NCI-H2196 (cell line): Measurements from ENCODE around the gene IRAK4.

ENCODE experiments used
- DNase-seq: peaks from one replicate; lab custom pipeline; 2025; ENCODE audit not compliant: unreplicated experiment; lab: John Stamatoyannopoulos, UW

The IRAK4 gene

GRCh38 chr12:43764528-43764927, 5.8 kb downstream of the IRAK4 start:
- DNase-seq, result no peak

DNA sequence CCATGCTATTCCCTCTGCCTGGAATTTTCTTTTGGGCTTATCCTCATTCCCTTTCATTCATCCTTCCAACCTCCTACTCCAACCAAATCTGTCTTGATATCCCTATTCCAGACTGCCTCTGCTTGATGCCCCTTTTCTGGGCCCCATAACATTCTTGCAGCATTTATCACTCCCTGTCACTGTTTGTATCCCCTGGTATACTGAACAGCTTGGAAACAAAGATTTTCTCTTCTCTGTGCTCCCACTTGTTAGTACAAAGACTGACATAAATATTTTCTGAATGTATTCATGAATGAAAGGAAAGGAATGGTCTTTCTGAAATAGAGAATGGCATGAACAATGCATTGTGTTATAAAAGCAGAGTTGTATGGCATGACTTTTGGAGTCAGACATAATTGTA, 7.5 kb downstream of the IRAK4 start:
- no peak for DNase-seq

GRCh38 chr12:43776498-43776897, 17.7 kb downstream of the IRAK4 start:
- peak; percentile 10 for DNase-seq

DNA sequence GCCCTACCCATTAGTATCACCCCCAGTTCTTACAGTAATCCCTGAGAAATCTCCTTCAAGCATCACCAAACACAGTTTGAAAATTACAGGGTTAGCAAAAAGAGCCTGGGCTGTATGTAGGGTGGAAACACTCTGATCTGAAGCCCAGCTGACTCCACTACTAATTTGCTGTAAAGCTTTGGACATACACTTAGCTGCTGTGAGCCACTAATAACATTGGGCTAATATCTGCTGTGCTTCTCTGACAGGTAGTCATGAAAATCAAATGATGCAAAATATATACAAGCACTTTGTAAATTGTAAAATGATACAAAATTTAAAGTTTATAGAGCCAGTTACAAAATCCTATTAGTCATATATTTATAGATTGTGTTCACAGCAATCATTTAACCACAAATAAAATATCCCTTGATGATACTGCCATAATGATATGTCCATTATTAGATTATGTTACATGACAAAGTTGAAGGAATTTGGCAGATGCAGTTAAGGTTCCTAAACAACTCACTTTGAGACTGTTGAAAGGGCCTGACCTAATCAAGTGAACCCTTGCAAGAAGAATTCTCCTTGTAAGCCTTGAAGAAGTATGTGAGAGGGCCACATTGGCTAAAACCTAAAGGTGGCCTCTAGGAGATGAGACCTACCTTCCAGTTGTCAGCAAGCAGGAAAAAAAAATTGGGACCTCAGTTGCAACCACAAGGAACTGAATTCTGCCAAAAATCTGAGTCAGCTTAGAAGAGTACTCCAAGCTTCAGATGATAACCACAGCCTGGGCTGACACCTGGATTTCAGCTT, 28.3 kb downstream of the IRAK4 start:
- DNase-seq, result peak; percentile 12

DNA sequence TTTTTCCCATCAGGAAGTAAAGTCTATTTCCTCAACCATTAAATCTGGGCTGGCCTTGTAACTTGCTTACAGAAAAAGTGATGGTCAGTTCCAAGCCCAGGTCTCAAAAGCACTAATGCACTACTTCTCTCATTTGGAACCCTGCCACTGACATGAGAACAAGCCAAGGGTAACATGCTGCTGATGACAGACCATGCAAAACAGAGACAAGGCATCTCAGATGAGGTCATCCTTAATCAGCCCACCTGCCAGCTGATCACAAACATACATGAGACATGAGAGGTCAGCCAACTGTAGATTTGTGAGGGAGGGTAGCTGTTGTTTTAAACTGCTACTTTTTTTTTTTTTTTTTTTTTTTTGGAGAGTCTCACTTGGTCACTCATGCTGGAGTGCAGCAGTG, 31.2 kb downstream of the IRAK4 start:
- DNase-seq, result peak; percentile 33

DNA sequence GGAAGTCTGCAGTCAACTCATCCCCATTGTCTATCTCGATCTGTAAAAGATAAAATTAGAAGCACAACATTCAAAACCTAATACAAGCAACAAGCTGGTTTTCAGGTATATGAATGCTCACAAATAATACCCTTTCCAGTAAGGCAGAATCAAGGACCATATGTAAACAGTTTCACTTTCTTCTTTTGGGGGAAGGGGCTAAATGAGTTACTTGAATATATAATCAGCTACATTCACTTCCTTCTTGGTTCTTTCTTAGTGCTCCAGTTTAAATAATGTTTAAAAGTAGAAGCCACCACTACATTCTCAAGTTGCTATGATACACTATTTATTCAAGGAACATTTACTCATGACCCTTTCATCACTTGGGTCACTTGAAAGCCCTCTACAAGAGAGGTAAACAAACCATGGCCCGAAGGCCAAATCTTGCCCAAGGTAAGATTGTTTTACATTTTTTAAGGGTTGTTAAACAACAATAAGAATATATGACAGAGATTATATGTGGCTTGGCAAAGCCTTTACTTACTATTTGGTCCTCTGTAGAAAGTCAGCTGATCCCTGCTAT, 37.0 kb downstream of the IRAK4 start:
- peak; percentile 59 for DNase-seq

GRCh38 chr12:43797561-43798217, 38.9 kb downstream of the IRAK4 start:
- DNase-seq, result no peak

- DNase-seq, result no peak
These were observed 46.6 kb downstream of the IRAK4 start for GRCh38 chr12:43805149-43805859.

GRCh38 chr12:43805860-43806736, 47.3 kb downstream of the IRAK4 start, which contains the start of gene TWF1:
TSS of gene TWF1 (minus strand) at chr12:43806317. CDS start at chr12:43806245, 72 bp downstream.
- peak; percentile 81 for DNase-seq

- no peak for DNase-seq
These were observed 48.0 kb downstream of the IRAK4 start for GRCh38 chr12:43806737-43807072.

DNA sequence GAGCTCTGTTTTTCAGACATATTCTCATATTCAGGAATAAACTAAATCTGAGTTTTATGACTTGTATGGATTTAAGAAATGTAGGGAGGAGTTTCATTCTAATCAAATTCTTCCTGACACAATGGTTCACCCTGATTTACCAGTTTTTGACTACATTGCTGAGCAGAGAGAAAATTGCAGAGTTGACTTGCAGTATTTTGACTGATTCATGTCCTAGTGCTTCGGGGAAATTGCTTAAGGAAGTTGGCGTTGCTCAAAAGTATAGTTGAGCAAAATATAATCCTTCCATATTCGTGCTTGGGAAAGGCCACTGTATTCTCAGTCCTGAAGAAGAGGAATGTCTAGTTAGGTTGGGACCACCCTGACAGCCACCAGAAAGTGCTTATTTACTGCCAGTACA, 48.6 kb downstream of the IRAK4 start:
- no peak for DNase-seq

GRCh38 chr12:43812057-43812456, 53.3 kb downstream of the IRAK4 start:
- no peak for DNase-seq

DNA sequence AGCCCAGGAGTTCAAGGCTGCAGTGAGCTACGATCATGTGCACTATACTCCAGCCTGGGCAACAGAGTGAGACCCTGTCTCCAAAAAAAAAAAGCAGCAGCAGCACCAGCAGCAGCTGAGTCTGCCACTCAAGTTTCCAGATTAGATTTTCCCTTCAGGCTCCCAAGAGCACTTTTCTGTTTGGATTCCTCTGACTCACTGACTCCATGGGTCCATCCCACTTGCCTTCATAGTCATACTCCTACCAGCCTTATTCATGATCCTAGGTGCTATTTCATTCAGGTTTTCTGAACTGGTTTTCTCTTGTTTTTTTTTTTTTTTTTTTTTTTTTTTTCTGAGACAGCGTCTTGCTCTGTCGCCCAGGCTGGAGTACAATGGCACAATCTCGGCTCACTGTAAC, 54.2 kb downstream of the IRAK4 start:
- no peak for DNase-seq

- no peak for DNase-seq
These were observed 56.7 kb downstream of the IRAK4 start for GRCh38 chr12:43815416-43815815.

DNA sequence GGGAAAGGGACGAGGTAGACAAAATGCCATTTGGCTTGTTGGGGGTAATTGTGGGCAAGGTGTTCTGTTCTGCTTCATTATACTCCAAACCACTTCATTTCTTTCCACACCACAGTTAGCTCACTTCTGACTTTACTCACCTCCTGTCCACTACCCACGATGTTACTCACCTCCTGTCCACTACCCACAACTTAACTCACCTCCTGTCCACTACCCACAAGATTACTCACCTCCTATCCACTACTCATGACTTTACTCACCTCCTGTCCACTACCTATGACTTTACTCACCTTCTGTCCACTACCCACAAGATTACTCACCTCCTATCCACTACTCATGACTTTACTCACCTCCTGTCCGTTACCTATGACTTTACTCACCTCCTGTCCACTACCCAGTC, 57.4 kb downstream of the IRAK4 start:
- no peak for DNase-seq

DNA sequence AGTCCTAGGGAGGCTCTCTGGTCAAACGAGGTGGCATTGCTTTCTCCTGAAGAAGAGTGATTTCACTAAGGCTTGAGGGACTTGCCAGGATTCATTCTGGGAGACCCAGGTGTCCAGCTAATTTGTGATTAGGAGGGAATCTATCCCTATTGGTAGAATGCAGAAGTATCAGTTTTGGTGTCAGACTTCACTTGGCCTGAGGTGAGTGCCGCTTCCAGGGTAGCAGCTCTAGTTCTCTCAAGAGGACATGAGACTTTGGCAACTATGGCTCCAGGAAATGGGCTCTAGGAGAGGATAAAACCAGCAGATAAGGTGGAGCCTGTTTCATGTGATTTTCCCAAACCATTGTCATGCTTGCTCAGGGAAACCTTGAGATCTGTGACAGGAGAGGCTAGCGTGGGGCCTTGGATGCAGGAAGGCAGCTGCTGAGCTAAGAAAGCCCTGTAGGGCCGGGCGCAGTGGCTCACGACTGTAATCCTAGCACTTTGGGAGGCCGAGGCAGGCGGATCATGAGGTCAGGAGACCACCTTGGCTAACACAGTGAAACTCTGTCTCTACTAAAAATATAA, 65.5 kb downstream of the IRAK4 start:
- no peak for DNase-seq

- DNase-seq, result no peak
These were observed 67.9 kb downstream of the IRAK4 start for GRCh38 chr12:43826681-43827080.

DNA sequence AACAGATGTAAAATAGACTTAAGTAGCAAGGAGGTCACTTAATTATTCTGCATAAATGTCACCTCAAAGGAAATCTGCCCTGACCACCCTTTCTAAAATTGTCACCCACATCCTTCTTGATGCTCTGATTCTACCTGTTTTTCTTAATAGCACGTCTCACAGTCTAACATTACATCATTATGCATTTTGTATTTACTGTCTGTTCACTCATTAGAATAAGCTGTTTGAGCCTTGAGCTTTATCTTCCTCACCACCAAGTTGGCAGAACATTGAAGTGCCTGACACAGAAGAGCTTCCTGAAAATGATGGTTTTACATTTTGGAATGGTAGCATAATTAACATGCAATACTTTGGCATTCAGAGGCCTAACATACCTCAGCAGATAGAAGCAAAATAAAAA, 68.3 kb downstream of the IRAK4 start:
- DNase-seq, result no peak

DNA sequence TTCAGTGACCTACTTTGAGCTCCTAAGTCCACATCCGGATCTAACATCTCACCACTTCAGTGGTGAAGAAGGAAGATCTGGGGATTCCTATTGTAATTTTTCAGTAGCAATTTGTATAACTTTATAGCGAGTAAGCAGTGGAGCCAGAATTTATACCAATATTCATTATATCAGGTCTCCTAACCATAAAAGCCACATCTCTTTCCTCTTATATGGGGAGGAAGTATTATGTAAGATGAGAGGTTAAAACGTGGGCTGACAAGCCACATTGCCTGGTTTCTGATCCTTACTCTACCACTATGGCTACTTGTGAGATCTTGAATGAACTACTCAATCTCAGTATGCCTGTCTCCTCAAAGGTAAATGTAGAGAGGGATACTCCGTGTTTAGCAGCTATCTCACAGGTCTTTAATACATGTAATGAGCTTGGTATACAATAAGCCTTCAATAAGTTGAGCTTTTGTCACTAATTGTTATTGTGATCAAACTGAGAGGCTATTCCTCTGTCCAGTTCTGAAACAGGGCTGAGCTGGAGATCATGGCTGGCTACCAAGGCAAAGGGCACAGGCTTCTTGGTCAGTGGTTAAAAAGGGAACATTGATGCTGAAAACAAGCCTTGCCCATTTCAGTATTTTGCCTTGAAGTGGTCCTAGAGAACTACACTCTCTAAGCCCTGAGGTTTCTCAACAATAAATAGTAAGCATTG, 73.9 kb downstream of the IRAK4 start:
- no peak for DNase-seq

- no peak for DNase-seq
These were observed 76.5 kb downstream of the IRAK4 start for GRCh38 chr12:43835264-43835655.
